HG03354 (cell line): ENCODE data around the gene STK40.
A peak's percentile ranks its signal among the peaks of the same experiment; 100 is the strongest.

ENCODE experiments used
- ATAC-seq: cut with Tn5 transposase; IDR thresholded peaks from one replicate; pipeline ENCODE4 v1.9.1; 2021; ENCODE audit warnings: mild to moderate bottlenecking; ENCODE audit not compliant: unreplicated experiment, poor library complexity, severe bottlenecking

The STK40 gene

GRCh38 chr1:36400514-36400824 lies 14.7 kb upstream of the STK40 start:
- ATAC-seq = no peak

GRCh38 chr1:36398370-36398977 lies 12.8 kb upstream of the STK40 start:
- no peak for ATAC-seq

- peak; percentile 62 for ATAC-seq
Observed at GRCh38 chr1:36397378-36398230, 11.9 kb upstream of the STK40 start, which contains the start of gene LSM10. LSM10 (minus strand) TSS chr1:36397908; CDS start chr1:36394129, 3,779 bp downstream.

- ATAC-seq = no peak
Observed at GRCh38 chr1:36397083-36397377, 11.3 kb upstream of the STK40 start.

GRCh38 chr1:36396359-36396758 lies 10.6 kb upstream of the STK40 start:
- ATAC-seq = no peak

GRCh38 chr1:36393686-36394085 lies 8.0 kb upstream of the STK40 start:
- no peak for ATAC-seq

- ATAC-seq = no peak
Observed at GRCh38 chr1:36392836-36393235, 7.1 kb upstream of the STK40 start.

GRCh38 chr1:36391271-36391670 lies 5.5 kb upstream of the STK40 start:
- ATAC-seq = no peak

- no peak for ATAC-seq
Observed at GRCh38 chr1:36390411-36390810, 4.7 kb upstream of the STK40 start.

GRCh38 chr1:36389999-36390398 lies 4.3 kb upstream of the STK40 start:
- no peak for ATAC-seq

- ATAC-seq = no peak
Observed at GRCh38 chr1:36389261-36389660, 3.5 kb upstream of the STK40 start.

- no peak for ATAC-seq
Observed at GRCh38 chr1:36387141-36387949, 1.6 kb upstream of the STK40 start.

GRCh38 chr1:36386265-36387140 lies 779 bp upstream of the STK40 start:
- peak; percentile 49 for ATAC-seq

GRCh38 chr1:36384542-36385409 lies 948 bp downstream of the STK40 start:
- ATAC-seq = no peak

- no peak for ATAC-seq
Observed at GRCh38 chr1:36383240-36383639, 2.5 kb downstream of the STK40 start.

GRCh38 chr1:36382669-36383068 lies 3.1 kb downstream of the STK40 start:
- no peak for ATAC-seq

GRCh38 chr1:36382231-36382630 lies 3.5 kb downstream of the STK40 start:
- ATAC-seq = no peak

GRCh38 chr1:36381405-36381804 lies 4.3 kb downstream of the STK40 start:
- ATAC-seq = no peak

- no peak for ATAC-seq
Observed at GRCh38 chr1:36380782-36381181, 4.9 kb downstream of the STK40 start.
